ENCODE measurements around the gene PTPRQ.

The PTPRQ gene

DNA sequence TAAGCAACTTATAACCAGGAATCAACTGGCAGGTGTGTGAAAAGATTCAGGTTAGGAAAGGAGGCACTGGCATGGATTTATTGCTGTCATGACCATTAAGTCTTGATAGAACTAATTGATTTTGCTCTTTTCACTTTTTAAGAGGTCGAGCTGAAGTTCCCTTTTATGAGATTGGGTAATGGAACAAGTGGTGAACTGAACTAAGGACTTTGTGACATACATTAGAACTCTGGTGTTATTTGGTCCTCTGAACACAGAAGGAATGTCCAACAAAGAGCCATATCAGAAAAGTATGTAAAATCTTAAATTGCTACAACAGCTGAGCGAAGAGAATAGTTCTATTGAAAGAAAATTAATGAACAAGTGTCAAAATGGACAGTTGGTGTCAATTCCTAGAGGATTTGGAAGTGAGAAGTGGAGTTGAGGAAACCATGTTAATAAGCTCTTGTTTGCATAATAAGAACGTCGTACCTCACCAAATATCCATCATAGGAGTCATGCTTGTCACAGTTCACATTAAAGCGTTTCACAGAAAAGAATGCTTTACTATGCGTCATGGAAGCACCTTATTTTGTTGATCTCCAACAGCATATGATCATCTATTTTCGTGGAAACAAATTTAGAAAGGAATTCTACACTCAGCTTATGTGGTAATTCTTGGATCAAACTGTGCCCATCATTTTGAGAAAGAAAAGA is 255.0 kb downstream of the PTPRQ start:
- Histone ChIP-seq H3K9ac (ENCODE audit: low read length) (no peak overlapping the region), H3K27me3 (ENCODE audit: control insufficient read depth, insufficient read depth, low read length) (no peaks in the 10 kb centered on the region), H3K4me1 (ENCODE audit: control insufficient read depth, insufficient read depth, low read length) (no peaks in the 10 kb centered on the region), H3K36me3 (ENCODE audit: control insufficient read depth, insufficient read depth, low read length) (no peaks in the 10 kb centered on the region), H3K9me3 (ENCODE audit: control insufficient read depth, low read length) (no peaks in the 10 kb centered on the region), H3K4me3 (ENCODE audit: low read length) (no peak overlapping the region)

DNA sequence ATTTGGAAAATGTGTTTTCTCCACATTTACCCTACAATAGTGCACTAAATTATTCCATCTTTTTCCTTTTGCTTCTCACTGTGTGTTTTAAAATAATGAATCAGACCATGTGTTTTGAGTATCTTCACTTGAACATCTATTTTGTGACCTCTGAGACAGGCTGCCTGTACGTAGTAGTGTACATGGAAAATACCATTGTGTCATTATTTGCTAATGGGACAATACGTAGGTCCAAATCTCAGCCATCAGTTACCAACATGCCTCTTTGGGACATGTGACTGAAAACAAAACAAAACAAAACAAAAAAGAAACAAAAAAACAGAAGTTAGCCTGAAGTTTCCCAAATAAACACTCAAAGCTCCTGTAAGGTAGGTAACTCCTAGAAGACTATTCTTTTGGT is 256.3 kb downstream of the PTPRQ start:
- no peaks in the 10 kb centered on the region for H3K36me3 ChIP-seq (ENCODE audit: control insufficient read depth, insufficient read depth, low read length)
- H3K9me3 ChIP-seq (ENCODE audit: control insufficient read depth, low read length), result no peaks in the 10 kb centered on the region
- no peak overlapping the region for H3K9ac ChIP-seq (ENCODE audit: low read length)
- H3K4me3 ChIP-seq (ENCODE audit: low read length), result no peak overlapping the region
- H3K27me3 ChIP-seq (ENCODE audit: control insufficient read depth, insufficient read depth, low read length), result no peaks in the 10 kb centered on the region
- no peaks in the 10 kb centered on the region for H3K4me1 ChIP-seq (ENCODE audit: control insufficient read depth, insufficient read depth, low read length)

DNA sequence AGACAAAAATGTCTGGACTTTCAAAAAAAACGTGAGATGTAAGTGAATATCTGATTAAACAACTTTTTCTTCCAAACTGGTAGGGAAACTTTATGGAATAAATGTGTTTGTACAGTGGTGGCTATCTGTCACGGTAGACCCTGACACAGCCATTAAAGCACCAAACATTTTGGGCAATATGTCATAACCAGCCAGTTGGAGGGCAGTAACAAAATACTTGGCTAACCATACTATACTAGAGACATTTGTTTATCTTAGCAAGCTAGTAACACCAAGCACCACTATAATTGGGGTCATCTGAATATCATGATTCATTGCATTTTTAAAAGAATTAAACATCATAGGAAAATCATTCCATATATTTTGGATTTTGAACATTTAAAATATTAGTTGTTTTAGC is 257.4 kb downstream of the PTPRQ start:
- Histone ChIP-seq H3K4me1 (ENCODE audit: control insufficient read depth, insufficient read depth, low read length) (no peaks in the 10 kb centered on the region), H3K27me3 (ENCODE audit: control insufficient read depth, insufficient read depth, low read length) (no peaks in the 10 kb centered on the region), H3K36me3 (ENCODE audit: control insufficient read depth, insufficient read depth, low read length) (no peaks in the 10 kb centered on the region), H3K9ac (ENCODE audit: low read length) (no peak overlapping the region), H3K9me3 (ENCODE audit: control insufficient read depth, low read length) (no peaks in the 10 kb centered on the region), H3K4me3 (ENCODE audit: low read length) (no peak overlapping the region)

DNA sequence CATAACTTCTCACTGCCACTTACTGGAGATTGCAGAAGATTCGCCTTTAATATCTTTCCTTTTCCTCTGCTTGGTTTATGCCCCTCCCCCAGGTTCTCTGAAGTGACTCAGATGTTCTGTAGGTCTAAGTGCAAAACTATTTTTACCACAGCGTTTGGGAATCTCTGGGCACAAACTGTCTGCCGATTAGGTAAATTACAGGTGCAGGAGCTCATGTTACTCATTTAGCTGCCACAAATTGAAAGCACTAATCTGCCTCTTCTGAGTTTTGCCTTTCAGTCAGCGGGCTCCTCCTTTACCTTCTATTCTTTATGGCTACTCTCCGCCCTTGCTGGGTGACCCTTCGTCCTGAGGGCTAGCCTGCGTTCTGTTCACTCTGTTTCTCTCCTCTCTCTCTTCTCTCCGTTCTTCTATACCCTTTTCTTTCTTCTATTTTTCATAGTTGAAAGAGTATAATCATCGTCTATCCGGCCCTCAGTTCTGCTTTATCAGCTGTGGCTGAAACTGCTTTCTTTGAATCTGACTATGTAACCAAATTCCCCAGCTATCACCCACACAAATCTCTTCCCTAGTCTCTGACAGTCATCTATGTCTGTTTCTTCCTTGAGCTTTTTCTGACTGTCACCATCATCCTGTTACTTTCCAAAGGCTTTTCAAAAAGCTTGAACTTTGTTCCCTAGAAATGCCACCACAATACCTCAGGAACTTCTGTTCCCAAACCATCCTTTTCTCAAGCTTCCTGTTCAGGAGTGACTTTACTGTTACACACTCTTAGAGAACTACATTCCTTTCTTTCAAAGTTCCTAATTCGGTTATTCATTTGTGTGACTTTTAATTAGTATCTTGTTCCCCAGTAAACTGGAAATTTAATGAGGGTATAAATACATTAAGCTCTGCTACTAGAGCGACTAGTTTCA is 259.1 kb downstream of the PTPRQ start:
- no peaks in the 10 kb centered on the region for H3K36me3 ChIP-seq (ENCODE audit: control insufficient read depth, insufficient read depth, low read length)
- H3K9ac ChIP-seq (ENCODE audit: low read length), result no peak overlapping the region
- no peaks in the 10 kb centered on the region for H3K4me1 ChIP-seq (ENCODE audit: control insufficient read depth, insufficient read depth, low read length)
- peaks cover 13% of the 10 kb centered on the region for H3K27me3 ChIP-seq (ENCODE audit: control insufficient read depth, insufficient read depth, low read length)
- no peak overlapping the region for H3K4me3 ChIP-seq (ENCODE audit: low read length)
- no peaks in the 10 kb centered on the region for H3K9me3 ChIP-seq (ENCODE audit: control insufficient read depth, low read length)

DNA sequence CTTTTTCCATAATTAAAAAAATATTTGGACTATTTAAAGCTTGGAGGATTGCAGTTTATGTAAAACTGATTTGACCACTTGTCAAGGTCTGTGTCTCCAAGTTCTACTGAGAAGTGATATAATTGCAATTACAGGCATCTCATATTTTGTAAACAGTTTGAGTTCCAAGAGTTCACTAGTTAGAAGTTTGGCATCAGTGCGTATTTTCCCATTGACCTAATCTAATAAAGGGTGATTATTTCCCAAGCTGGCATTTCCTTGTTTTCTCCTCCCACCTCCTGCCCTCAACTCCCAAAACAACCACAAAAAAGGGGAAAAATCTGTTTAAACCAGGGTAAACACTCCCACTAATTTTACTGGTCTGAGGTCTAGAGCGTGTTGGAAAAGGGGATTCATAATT is 260.4 kb downstream of the PTPRQ start:
- Histone ChIP-seq H3K27me3 (ENCODE audit: control insufficient read depth, insufficient read depth, low read length) (peaks cover 24% of the 10 kb centered on the region), H3K4me3 (ENCODE audit: low read length) (no peak overlapping the region), H3K36me3 (ENCODE audit: control insufficient read depth, insufficient read depth, low read length) (no peaks in the 10 kb centered on the region), H3K9ac (ENCODE audit: low read length) (no peak overlapping the region), H3K9me3 (ENCODE audit: control insufficient read depth, low read length) (no peaks in the 10 kb centered on the region), H3K4me1 (ENCODE audit: control insufficient read depth, insufficient read depth, low read length) (no peaks in the 10 kb centered on the region)

DNA sequence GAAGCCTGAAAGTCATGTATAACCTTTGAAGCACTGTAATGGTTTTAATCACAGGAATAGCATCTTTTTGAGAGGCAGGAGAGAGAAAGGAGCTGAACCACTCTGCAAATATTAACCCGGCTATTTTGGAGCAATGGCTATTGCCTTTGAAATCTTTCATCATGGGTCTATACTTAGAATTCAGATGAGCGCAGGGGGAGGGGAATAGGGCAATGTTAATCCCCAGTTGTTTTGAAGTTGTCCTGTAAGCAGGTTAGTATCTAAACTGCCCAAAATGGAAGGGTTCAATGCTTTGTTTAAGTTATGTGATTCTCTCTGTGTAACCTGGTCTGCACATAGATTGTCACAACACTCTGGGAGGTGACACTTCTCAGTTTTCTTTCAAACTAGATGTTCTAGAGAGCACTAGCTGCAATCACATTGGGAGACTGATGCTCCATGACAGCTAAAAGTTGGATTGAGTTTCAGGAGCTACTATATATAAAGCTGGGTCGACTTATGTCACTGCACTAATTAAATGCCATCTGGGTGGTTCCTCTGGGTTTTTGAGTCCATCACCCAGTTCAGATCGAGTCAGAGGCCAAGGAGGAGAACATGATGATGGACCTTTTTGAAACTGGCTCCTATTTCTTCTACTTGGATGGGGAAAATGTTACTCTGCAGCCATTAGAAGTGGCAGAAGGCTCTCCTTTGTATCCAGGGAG is 263.2 kb downstream of the PTPRQ start, which contains the start of gene MYF6:
MYF6 (plus strand) TSS at position 509 of the 704 bp plus-strand sequence; CDS start at position 595, 86 bp downstream.
- Histone ChIP-seq H3K9me3 (ENCODE audit: control insufficient read depth, low read length) (no peaks in the 10 kb centered on the region), H3K36me3 (ENCODE audit: control insufficient read depth, insufficient read depth, low read length) (no peaks in the 10 kb centered on the region), H3K9ac (ENCODE audit: low read length) (no peak within 1 kb of the TSS), H3K4me3 (ENCODE audit: low read length) (no peak within 1 kb of the TSS), H3K4me1 (ENCODE audit: control insufficient read depth, insufficient read depth, low read length) (no peaks in the 10 kb centered on the region), H3K27me3 (ENCODE audit: control insufficient read depth, insufficient read depth, low read length) (peaks cover 36% of the 10 kb centered on the region)

DNA sequence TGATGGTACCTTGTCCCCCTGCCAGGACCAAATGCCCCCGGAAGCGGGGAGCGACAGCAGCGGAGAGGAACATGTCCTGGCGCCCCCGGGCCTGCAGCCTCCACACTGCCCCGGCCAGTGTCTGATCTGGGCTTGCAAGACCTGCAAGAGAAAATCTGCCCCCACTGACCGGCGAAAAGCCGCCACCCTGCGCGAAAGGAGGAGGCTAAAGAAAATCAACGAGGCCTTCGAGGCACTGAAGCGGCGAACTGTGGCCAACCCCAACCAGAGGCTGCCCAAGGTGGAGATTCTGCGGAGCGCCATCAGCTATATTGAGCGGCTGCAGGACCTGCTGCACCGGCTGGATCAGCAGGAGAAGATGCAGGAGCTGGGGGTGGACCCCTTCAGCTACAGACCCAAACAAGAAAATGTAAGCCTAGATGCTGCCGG is 263.8 kb downstream of the PTPRQ start:
- Histone ChIP-seq H3K9ac (ENCODE audit: low read length) (no peak overlapping the region), H3K4me1 (ENCODE audit: control insufficient read depth, insufficient read depth, low read length) (no peaks in the 10 kb centered on the region), H3K4me3 (ENCODE audit: low read length) (no peak overlapping the region), H3K27me3 (ENCODE audit: control insufficient read depth, insufficient read depth, low read length) (peaks cover 36% of the 10 kb centered on the region), H3K36me3 (ENCODE audit: control insufficient read depth, insufficient read depth, low read length) (no peaks in the 10 kb centered on the region), H3K9me3 (ENCODE audit: control insufficient read depth, low read length) (no peaks in the 10 kb centered on the region)

DNA sequence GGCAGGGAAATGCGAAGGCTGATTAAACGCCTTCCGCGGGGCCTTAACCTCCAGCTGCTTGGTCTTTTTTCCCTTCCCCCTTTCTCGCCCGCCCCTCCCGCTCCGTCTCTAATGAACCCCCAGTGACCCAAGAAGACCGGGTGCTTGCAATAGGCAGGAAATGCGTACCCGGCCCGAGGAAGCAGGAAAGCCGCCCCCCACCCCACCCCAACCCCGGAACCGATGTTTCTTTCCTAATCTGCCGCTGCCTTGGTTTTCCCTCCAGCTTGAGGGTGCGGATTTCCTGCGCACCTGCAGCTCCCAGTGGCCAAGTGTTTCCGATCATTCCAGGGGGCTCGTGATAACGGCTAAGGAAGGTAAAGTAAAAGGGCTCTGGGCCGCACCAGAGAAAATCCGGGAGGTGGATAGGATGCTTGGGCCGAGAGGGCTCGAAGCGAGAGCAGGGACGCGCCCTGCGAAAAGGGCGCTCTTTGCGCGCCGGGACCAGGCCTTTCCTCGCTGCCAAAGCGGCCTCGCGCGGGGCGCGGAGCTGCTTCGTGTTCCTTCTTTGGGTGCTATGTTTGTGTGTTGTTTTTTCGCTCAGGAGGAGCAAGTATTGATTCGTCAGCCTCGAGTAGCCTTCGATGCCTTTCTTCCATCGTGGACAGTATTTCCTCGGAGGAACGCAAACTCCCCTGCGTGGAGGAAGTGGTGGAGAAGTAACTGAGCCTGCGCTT is 264.4 kb downstream of the PTPRQ start:
- no peaks in the 10 kb centered on the region for H3K9me3 ChIP-seq (ENCODE audit: control insufficient read depth, low read length)
- H3K4me1 ChIP-seq (ENCODE audit: control insufficient read depth, insufficient read depth, low read length), result no peaks in the 10 kb centered on the region
- H3K4me3 ChIP-seq (ENCODE audit: low read length), result no peak overlapping the region
- H3K36me3 ChIP-seq (ENCODE audit: control insufficient read depth, insufficient read depth, low read length), result no peaks in the 10 kb centered on the region
- H3K27me3 ChIP-seq (ENCODE audit: control insufficient read depth, insufficient read depth, low read length), result peaks cover 36% of the 10 kb centered on the region
- no peak overlapping the region for H3K9ac ChIP-seq (ENCODE audit: low read length)

DNA sequence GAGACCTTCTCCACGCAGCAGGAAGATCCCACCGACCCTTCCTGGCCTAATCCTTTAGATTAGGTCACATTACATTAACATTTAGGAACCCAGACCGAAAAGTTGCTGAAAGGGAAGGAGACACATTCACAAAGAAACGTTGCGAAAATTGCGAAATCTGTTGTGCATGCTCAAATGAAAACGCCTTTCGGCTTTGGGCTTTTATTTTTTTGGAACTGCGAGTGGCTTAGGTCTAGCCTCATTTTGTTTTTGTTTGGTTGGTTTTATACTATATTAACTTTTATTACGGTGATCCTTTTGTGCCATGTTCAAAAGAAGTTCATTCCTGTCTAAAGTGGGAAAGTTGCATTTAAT is 264.9 kb downstream of the PTPRQ start:
- Histone ChIP-seq H3K27me3 (ENCODE audit: control insufficient read depth, insufficient read depth, low read length) (peaks cover 38% of the 10 kb centered on the region), H3K9me3 (ENCODE audit: control insufficient read depth, low read length) (no peaks in the 10 kb centered on the region), H3K9ac (ENCODE audit: low read length) (no peak overlapping the region), H3K4me1 (ENCODE audit: control insufficient read depth, insufficient read depth, low read length) (no peaks in the 10 kb centered on the region), H3K36me3 (ENCODE audit: control insufficient read depth, insufficient read depth, low read length) (no peaks in the 10 kb centered on the region), H3K4me3 (ENCODE audit: low read length) (no peak overlapping the region)

DNA sequence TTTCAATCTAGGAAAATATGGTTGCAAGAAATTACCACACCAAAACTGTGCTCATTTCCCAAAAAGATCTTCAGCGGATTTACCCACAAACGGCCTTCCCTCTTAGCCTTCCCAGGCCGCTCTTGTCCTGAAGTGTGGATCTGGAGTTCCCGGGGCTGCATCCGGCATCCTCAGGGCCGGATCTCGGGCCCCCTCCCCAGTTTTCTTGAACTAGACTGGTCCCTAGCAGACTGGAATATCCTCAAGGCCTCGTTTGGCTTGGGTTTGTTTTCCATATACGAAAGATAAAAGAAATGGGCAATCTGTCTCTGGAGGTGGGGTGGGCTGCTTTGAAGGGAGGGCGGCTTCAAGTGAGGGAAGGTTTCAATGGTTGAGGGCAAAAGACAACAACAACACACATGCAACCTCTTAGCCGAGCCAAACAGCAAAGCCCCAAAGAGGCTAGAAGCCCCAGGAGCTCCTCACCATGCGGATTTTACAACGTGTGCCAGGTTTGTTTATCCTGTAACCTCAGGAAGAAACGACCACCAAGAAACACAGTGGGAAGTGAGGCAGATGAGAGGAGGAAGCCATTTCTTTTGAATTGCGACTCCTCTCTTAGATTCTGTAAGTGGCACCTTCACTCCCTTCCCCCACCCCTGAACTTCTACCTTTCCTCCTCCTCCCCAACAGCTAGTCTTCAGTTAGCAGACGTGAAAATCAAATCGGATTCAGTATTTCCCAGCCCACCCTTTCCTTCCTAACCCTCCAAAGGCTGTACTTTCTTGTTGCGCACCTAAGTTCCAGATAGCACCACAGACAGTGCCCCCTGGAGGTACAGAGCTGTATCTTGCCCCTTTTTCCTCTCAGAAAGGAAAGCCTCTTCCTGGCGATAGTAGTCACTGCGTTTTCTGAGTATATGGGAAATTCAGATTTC is 266.0 kb downstream of the PTPRQ start:
- H3K36me3 ChIP-seq (ENCODE audit: control insufficient read depth, insufficient read depth, low read length), result no peaks in the 10 kb centered on the region
- no peak overlapping the region for H3K9ac ChIP-seq (ENCODE audit: low read length)
- no peaks in the 10 kb centered on the region for H3K9me3 ChIP-seq (ENCODE audit: control insufficient read depth, low read length)
- no peak overlapping the region for H3K4me3 ChIP-seq (ENCODE audit: low read length)
- H3K4me1 ChIP-seq (ENCODE audit: control insufficient read depth, insufficient read depth, low read length), result no peaks in the 10 kb centered on the region
- peaks cover 49% of the 10 kb centered on the region for H3K27me3 ChIP-seq (ENCODE audit: control insufficient read depth, insufficient read depth, low read length)

Measured in mucosa of stomach (tissue), 1 donor.